ENCODE measurements around the gene LAMB4.

- TF ChIP-seq, protein P1, sequence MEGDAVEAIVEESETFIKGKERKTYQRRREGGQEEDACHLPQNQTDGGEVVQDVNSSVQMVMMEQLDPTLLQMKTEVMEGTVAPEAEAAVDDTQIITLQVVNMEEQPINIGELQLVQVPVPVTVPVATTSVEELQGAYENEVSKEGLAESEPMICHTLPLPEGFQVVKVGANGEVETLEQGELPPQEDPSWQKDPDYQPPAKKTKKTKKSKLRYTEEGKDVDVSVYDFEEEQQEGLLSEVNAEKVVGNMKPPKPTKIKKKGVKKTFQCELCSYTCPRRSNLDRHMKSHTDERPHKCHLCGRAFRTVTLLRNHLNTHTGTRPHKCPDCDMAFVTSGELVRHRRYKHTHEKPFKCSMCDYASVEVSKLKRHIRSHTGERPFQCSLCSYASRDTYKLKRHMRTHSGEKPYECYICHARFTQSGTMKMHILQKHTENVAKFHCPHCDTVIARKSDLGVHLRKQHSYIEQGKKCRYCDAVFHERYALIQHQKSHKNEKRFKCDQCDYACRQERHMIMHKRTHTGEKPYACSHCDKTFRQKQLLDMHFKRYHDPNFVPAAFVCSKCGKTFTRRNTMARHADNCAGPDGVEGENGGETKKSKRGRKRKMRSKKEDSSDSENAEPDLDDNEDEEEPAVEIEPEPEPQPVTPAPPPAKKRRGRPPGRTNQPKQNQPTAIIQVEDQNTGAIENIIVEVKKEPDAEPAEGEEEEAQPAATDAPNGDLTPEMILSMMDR (IDR thresholded peaks at IDR 0.05) = no peak
- no peak for TF ChIP-seq POLR2A (IDR thresholded peaks at IDR 0.05)
Observed at GRCh38 chr7:108015740-108016139, 114.4 kb downstream of the LAMB4 start.
